Stimulated activated CD8-positive, alpha-beta memory T cell treated with anti-CD3 and anti-CD28 coated beads, Interleukin-15, amount 100 ng/mL, for 48 hours (primary cell): ENCODE data around the gene MYO10.
"Not testable (repeated sequence)": the region's sequence is repeated elsewhere in the genome, so short reads cannot be mapped to it uniquely, and the experiment has no call there.

Experiments
- DNase-seq, 2 donors: peaks; one replicate each; pipeline ENCODE4 v3.0.0-alpha.2; 2020; ENCODE audit warnings: low read depth in 2 of 2

MYO10 gene

DNA sequence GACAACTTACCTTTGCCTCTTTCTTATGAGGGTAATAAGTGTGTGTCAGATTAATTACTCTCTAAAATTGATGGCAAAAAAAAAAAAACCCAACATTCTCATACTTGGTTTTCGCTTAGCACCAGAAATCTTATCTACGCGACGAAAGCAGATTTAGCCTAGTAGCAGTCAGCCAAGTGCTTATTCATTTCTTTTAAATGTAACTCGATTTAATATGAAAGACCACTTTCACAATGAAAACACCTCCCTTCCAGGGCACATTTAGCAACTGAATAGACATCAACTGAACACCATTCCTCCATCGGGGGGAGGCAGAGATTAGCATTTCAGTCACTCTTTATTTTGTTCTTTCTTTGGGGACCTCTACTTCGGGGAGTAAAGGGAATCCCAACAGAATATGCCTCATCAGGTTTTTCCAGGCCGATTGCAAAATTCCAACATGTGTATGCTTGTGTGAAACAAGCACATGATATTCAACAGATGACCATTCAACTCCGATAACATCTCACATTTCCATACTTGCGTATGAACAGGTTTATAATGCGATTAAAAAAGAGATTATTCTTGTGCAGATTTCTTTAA is 195.2 kb downstream of the MYO10 start:
- no peak for DNase-seq

DNA sequence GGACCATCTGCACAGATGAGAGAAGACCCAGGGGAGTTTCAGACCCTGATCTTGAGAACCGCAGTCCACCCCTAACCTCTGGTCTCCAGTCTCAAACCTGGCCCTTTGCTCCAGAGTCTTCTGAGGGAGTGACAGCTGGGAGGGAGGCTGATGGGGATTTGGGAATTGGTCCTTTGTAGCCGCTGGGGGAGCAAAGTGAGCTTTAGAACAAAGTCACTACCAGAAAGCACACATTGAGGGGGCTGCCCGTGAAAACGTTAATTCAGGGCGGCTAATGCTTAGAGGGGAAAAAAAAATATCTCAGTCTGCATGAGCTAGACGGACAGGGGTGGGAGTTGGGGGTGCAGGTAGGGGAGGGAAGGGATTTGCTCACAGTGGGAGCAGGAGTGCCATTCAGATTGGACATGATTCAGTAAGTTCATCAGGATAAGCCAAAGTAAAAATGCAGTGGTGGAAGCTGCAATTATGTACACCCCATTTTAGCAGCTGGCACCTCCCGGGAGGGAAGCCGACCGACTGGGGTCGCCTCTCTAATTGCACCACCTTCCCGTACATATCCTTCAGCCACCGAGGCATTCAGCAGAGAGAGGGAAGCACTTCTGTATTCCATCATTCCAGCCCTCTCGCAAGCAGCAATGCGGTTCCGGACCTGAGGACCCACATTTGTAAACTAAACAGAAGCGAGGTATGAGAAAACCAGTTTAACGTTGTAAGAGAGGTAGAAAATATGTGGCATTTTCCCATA is 195.8 kb downstream of the MYO10 start:
- DNase-seq = no peak

DNA sequence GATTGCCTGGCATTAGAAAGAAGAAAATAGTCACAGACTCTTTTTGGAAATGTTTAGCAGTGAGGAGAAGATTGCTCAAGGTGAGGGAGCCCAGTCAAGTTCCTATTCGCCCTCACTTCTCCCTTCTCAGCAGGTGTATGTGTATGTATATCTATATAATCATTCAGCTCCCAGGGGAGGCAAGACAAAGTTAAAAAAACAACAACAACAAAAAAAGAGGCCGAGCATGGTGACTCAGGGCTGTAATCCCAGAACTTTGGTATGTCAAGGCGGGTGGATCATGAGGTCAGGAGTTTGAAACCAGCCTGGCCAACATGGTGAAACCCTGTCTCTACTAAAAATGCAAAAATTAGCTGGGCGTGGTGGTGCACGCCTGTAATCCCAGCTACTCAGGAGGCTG is 197.7 kb downstream of the MYO10 start:
- not testable (repeated sequence) for DNase-seq

DNA sequence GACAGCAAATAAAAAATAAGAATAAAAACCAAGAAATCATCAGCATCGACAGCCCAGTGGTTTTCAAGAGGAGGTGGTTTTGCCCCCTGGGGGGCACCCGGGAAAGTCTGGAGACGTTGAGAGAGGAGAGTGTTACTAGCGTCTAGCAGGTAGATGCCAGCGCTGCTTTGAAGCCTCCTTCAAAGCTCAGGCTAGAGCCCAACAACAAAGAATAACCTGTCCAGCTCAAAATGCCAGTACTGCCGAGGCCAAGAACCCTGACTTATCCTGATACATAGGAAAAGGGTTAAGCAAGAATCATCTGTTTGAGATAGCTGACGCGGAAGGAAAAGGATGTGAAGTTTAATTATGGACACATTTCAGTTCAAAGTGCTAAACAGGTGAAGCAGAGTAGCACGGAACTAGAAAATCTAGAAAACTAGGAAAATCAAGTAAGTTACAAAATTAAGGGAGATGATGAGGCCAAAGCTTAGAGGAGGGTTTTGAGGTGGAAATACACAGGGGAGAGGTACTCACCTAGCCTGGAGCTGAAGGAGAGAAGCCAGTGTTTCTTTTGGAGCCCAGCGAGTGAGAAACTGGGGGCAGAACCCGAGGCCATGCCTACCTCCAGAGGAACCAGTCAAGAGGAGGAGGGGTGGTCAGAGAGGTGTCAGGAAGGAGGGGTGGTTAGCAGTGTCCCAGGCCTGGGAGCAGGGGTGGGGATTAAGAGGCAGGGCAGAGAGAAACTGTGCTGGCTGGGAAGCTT is 198.3 kb downstream of the MYO10 start:
- DNase-seq = no peak

DNA sequence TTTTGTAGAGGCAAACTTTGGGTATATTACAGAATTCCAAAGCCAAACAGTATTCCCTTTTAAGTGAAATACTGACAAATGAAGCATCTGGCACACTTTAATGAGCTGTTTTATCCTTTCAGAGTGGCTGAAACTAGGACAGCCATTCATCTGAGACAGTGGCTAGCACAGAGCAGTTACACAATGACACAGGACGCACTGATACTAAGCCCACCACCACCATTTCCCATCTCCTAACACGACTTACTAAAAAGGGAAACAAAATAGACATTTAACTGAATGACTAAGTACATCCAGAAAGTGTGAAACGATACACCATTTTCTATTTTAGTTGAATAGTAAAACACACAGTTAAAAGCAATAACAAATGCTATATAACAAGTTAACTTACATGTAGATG is 198.9 kb downstream of the MYO10 start:
- DNase-seq = no peak

DNA sequence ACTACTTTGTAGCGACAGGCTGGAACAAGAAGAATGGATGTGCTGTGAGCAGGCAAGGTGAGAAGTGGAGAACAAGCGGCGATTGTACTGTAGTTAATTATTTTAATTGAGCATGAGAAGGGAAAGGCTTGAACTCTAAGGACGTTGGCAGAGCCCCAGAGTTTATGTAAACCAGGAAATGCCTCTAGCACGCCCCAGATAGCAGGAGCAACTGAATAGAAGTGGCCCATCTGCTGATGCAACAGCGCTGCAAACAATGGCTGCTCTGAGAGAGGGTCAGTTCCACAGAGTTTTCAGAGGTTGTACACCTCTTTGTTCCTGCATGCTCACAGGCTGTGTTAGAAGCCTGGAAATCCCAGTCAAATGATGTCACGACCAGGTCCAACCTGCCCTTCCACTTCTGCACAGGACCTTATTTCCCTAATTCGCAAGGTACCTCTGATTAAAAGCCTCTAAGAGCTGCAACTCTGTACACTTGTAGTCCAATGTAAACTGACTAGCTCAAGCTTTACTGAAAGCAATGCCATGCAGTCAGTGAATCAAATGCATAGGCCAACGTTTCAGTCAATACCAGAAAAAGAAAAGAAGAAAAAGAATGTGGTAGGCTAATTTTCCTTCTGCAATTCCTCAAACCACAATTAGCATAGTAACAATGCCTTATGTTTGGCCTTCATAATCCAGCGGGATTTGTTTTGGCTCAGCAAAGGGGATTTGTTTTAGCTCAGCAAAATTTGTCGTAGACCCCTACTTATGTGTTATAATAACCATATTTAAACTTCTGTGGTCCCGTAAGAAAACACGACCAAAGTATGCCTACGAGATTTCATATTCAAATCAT is 199.7 kb downstream of the MYO10 start:
- DNase-seq = no peak

DNA sequence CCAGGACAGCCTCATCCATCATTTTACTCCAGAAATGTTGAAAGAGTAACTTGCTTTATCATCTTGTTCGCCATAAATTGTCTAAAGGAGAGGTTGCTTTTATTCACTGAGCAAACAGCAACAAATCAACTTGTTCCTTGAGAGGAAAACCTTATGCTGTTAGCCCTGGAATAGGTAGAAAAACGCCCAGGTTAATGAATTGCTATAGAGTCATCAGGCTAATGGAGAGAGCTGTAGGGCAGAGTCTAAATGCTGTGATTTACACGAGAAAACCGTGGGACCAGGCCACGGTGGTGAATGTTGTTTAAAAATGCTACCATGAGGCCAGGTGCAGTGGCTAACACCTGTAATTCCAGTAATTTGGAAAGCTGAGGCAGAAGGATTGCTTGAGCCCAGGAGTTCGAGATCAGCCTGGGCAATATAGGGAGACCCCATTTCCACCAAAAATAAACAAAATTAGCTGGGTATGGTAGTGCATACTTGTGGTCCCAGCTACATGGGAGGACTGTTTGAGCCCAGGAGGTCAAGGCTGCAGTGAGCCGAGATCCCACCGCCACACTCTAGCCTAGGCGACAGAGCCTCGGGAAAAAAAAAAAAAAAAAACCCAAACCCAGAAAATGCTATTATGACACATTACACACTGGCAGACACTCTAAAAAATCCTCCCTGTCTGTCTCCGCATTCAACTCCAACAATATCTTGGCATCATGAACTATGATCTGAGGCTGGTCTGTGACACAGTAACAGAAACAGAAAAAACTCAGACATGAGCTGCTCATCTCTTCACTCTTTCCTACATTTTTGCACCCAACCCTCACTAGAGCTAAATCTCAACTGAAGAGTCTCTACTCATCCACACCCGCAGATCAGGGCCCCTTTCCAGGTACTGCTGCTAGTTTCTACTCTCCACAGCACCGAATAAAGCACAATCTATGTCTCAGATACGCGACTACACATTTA is 200.7 kb downstream of the MYO10 start:
- no peak for DNase-seq

DNA sequence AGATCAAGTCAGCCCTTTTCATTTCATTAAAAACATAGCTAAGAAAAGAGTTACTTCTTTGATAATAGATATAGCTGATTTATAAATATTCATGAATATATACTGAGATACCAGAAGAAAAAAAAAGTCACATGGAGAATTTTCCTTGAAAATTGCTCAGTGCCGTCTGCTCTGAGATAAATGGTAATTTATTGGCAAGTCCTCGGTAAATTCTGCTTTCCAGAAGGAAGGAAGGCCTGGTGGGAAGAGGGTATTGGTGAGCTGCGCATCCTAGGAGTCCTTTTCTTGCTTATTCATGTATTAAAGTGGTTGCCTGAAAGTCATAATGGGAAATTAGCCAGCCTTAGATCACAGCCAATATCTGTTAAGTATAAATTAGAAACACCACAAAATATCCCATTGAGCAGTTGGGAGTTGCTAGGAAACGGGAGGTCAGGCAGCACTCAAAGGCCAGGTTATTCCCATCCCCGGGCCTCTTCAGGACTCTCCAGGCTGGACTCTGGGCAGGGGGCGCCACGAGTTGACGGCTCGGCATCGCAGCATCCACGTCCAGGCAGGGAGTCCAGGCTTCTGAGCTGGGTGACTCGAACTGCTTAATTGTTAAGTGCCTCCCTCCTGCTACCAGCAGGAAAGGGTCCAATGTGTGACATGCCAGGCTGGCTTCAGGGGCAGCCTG is 202.6 kb downstream of the MYO10 start:
- DNase-seq = no peak

DNA sequence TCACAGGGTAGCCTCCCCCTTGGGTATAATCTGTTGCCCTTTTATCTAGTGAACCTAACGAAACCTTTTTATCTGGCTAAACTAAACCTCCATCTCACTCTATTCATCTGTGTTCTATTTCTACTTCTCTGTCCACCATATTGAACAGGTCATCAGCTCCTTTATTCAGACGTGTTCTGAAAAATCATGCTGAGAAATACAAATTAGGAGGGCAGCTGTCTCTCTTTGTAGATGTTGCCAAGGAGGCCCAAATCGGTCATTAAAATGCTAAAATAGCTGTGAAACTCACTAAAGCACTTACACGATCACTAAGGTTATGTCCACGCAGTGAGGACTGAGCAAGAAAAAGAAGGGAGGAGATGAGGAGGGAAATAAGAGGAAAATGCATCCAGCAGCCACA is 203.7 kb downstream of the MYO10 start:
- DNase-seq = no peak

DNA sequence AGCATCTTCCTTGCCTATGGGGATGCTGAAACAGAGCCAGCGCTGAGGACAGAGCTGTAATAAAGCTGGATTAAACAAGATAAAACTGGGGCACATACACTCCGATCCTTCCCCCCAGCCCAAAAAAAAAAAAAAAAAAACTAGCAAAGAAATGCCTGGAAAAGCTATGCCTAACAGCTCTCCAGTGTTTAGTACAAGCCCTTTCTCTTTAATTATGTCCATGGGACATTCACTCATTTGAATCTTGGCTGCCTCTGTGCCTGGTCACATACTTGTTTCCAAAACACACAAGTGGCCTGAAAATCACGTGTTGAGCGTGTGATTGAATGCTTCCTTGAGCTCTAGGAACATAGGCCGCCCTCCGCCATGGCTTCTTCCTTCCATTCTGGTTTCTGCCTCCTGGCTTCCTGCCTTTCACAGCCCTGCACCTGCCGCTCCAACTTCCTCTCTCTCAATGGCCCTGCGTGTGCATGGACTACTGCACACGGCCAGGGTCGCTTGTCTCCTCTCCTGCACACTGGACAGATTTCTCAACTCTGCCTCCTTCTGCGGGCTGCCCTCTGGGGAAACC is 208.2 kb downstream of the MYO10 start:
- DNase-seq = no peak

DNA sequence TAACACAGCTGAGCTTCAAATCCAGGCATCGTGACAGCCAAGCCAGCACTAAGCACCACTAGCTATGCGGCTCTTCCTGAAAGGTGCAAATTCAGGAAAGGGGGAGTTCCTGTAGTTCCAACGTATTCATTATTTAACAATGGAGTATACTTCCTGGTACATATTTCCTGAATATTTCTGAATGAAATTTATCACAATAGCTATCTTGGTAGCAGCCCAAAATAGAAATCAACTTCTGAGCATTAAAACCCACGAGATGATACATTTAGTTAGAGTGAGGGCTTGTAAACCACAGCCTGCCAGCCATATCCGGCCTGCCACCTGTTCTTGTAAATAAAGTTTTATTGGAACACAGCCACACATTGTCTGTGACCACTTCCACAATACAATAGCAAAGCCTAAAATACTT is 209.5 kb downstream of the MYO10 start:
- peak in 1 of 2 donors; percentile 11 for DNase-seq

DNA sequence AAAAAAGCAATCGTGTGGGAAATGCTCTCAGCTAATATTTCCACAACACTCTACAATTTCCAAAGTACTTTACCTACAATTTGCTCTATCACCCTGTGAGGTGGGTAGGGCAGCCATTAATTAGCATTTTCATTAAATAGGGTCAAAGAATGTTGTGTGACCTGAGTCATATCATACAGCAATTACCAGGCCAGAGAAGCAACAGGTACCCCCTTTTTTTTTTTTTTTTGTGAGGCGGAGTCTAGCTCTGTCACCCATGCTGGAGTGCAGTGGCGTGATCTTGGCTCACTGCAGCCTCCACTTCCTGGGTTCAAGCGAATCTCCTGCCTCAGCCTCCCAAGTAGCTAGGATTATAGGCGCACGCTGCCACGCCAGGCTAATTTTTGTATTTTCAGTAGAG is 210.5 kb downstream of the MYO10 start:
- DNase-seq = no peak

DNA sequence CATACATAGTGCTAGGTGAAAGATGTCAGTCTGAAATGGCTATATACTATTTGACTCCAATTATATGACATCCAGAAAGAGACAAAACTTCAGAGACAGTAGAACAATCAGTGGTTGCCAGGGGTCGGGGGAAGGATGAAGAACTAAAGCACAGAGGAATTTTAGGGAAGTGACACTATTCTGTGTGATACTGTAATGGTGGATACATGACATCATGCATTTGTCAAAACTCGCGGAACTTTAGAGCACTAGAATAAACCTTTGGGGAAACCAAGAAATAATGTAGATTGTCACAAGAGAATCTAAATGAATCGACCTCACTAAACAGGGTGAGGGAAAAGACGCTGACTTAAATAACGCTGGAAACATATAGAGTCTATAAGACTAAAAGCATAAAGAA is 212.3 kb downstream of the MYO10 start:
- no peak for DNase-seq

DNA sequence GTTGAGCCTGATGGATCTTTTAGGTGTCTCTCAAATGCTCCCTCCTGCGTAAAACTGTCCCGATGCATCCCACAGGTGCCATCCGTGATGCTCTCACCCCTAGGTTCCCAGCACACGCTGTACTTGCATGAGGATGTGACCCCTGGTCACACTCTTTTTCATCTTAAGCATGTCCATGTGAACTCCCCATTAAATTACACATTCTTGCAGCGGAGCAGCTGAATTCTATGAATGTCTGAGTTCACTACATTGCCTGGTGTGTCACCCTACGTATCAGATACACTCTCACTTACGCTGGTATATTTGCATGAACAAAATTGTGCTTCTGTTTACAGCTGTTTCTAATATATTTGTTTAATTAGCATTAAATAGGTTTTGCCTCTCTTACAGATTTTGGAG is 214.0 kb downstream of the MYO10 start:
- no peak for DNase-seq

DNA sequence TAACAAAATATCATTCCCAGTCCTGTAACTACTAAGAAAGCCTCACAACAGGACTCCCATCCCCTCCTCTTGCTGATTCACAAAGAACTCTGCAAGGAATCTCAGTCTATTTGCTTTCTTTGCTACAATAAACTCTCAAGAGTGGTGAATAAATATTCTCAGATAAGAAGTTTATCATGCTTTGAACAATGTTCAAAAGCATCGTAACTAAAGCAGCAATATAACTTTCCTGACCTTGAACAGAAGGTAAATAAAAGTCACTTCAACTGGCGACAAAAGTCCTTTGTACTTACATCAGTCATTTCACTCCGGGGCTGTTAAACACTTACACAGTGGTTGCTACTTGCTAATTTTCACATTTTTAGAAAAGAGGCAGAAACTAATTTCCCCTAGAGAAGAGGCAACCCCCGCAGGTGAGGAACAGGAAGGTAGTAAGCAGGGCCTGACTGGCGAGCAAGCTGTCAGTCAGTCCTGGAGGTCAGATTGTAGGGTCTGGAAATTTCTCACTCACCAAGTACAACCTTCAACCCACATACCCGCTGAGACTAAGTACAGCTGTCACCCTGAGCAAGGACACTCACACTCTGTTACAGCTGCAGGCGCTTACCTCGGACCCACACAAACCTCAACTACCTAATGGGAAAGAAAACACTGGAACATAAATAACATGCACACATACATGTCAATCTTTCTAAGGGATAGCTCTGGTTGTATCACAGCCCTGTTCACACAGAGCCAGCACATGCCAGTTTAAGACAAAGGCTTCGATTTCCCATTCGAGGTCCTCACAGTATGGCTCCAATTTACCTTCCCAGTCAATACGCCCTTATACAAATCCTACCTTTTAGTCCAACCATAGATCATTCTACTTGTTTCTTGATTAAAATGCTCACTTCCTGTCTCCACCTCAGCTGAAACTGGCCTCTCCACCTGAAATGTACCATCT is 214.7 kb downstream of the MYO10 start:
- no peak for DNase-seq

DNA sequence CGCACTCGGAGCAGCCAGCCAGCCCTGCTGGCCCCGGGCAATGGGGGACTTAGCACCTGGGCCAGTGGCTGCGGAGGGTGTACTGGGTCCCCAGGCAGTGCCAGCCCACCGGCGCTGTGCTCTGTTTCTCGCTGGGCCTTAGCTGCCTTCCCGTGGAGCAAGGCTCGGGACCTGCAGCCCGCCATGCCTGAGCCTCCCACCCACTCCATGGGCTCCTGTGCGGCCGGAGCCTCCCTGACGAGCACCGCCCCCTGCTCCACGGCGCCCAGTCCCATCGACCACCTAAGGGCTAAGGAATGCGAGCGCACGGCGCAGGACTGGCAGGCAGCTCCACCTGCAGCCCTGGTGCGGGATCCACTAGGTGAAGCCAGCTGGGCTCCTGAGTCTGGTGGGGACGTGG is 218.1 kb downstream of the MYO10 start:
- not testable (repeated sequence) for DNase-seq

DNA sequence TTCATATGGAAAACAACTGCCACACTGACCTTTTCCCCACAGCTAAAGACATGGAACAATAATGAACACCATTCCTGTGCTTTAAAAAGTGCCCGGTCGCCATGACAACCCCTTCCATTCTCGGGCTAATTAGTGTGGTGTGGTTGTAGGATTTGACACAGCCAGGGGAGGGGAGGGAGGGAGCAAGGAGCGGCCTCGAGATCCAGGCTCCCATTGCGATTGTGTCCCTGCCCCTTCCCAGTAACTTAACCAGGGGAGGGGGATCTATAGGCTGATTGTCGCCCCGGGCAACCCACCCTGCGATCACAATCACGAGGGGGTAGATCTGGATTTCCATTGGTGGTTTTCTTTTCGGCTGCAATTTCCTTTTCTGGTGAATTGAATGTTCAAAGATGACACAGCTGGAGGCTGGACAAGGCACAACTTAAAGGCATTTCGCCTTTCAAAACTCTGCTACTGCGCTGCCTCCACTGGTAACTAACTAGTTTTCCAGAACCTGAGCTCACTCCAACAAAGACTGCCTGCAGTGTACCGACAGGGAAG is 222.6 kb downstream of the MYO10 start:
- DNase-seq = no peak

DNA sequence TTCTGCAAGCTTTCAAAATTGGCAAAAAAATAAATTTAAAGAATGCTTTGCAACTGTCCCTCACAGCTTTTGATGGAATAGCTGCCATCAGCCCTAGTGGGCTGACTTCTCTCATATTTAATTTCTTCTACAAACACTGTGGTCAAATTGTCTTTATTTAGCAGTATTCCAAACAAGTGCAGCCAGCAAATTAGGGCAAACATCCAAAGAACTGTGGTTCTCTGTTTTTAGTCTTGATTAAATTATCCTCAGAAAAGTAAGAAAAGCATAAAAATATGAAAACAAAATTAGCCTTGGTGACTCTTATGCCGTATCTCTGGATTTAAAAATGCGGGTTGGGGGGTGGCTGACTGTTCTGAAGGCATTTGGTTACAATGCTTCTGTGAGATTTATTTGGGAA is 223.5 kb downstream of the MYO10 start:
- DNase-seq = no peak

DNA sequence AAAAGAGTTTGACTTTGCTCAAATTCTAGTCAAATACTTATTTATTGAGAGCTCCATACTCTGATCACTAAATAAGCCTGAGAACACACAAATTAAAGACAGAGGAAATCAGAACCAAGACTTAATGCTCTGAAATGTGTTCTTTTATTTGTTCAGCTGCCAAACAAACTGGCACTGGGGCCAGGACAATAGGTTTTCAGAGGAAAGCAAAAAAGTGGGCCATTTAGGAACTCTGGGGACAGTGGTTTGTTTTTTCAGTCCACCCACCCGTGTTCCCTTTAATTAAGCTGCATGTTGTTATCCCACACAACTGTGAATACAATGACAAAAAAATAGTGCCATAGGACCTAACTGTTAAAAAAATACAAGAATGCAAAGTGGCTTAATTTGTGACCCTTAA is 223.9 kb downstream of the MYO10 start:
- DNase-seq = no peak
